MCF 10A (cell line): ENCODE data around the gene UBAC2. TPM values are rescaled to one million over a fixed set of nuclear protein-coding genes. Genes with fewer than 3 reads are reported as not detected.

Experiments used
- BruUV-seq: library from RNA; stranded (reverse); fragments of 400-500 nt; replicated peaks from 2 replicates; lab custom pipeline; 2021; lab: Mats Ljungman, UMichigan
- CTCF ChIA-PET: fragments of 300-600 bp; sonication (Branson Sonifier 250); formaldehyde crosslinking; extraction: SDS; loops from one replicate; lab custom pipeline; 2021; ENCODE audit warnings: antibody characterized with exemption, inconsistent platforms; lab: Yijun Ruan, JAX
- POLR2A ChIA-PET: fragments of 300-600, 350-650 bp; sonication (Branson Sonifier 250); formaldehyde crosslinking; extraction: SDS; loops from one replicate; lab custom pipeline; 2020; ENCODE audit warnings: antibody characterized with exemption, inconsistent platforms; lab: Yijun Ruan, JAX
- DNase-seq: peaks from one replicate; pipeline ENCODE4 v3.0.0-alpha.2; 2018; ENCODE audit not compliant: unreplicated experiment
- H3K27ac Mint-ChIP-seq: one replicate; pipeline ENCODE4 v1.8.0; 2022; ENCODE audit warnings: mild to moderate bottlenecking, low read depth, mixed read lengths; ENCODE audit not compliant: unreplicated experiment
- H3K27me3 Mint-ChIP-seq: one replicate; pipeline ENCODE4 v1.8.0; 2022; ENCODE audit warnings: mixed read lengths; ENCODE audit not compliant: insufficient read depth, unreplicated experiment
- H3K36me3 Mint-ChIP-seq: one replicate; pipeline ENCODE4 v1.8.0; 2022; ENCODE audit warnings: mild to moderate bottlenecking, moderate library complexity, mixed read lengths; ENCODE audit not compliant: insufficient read depth, unreplicated experiment
- H3K4me1 Mint-ChIP-seq: one replicate; pipeline ENCODE4 v1.8.0; 2022; ENCODE audit warnings: mixed read lengths; ENCODE audit not compliant: insufficient read depth, unreplicated experiment
- H3K4me3 Mint-ChIP-seq: one replicate; pipeline ENCODE4 v1.8.0; 2022; ENCODE audit warnings: mild to moderate bottlenecking, moderate library complexity, mixed read lengths; ENCODE audit not compliant: unreplicated experiment
- H3K9me3 Mint-ChIP-seq: one replicate; pipeline ENCODE4 v1.8.0; 2022; ENCODE audit warnings: mixed read lengths; ENCODE audit not compliant: unreplicated experiment
- intact Hi-C: fragments of 100-400 bp; cut with micrococcal nuclease; formaldehyde crosslinking; loops from 2 replicates; pipeline ENCODE4 v1.14.1; 2022
- total RNA-seq: library from RNA; stranded (reverse); gene quantifications from 2 replicates; pipeline ENCODE4 v1.2.3, GENCODE V29; 2022
- TF ChIP-seq, protein P1 (sequence below): fragments of 200-600 bp; IDR thresholded peaks from one replicate; pipeline ENCODE4 v1.8.0; 2022; ENCODE audit warnings: antibody characterized with exemption, mild to moderate bottlenecking; ENCODE audit not compliant: unreplicated experiment

Gene UBAC2
- total RNA-seq, 1 experiment from 2014 or later: 74.7 TPM

DNA sequence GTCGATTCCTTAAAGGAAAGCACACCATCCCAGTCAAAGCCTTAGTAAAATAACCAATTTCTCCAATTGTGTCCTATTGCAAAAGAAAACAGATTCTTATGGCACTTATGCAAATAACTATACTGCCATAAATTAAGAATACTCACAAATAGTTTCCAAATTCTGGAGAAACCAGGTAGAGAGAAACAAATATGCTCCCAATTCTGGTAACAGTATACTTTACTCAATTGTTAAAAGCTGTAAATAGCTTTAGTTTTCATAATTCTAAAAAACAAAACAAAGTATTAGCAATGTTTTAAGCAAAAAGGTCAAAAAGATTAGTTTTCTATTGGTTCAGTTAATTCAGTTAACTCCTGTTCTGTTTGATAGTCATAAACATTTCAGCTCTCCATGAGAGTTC is 18.2 kb upstream of the UBAC2 start:
- intact Hi-C loops: no loop called here
- ChIA-PET CTCF (interaction anchor here (0.7 to 1.1 kb wide), 3 partner anchors 84 to 254 kb away, joined by 3 to 4 read pairs (median 4); no protein-coding TSS in a partner anchor), POLR2A (interaction anchor here (0.6 to 8.2 kb wide), 2 partner anchors 18 to 268 kb away, joined by 3 to 61 read pairs; partner anchors contain the start of gene UBAC2)
- H3K27ac Mint-ChIP-seq: no peak overlapping the region
- H3K4me3 Mint-ChIP-seq: no peak overlapping the region
- TF ChIP-seq, protein P1, sequence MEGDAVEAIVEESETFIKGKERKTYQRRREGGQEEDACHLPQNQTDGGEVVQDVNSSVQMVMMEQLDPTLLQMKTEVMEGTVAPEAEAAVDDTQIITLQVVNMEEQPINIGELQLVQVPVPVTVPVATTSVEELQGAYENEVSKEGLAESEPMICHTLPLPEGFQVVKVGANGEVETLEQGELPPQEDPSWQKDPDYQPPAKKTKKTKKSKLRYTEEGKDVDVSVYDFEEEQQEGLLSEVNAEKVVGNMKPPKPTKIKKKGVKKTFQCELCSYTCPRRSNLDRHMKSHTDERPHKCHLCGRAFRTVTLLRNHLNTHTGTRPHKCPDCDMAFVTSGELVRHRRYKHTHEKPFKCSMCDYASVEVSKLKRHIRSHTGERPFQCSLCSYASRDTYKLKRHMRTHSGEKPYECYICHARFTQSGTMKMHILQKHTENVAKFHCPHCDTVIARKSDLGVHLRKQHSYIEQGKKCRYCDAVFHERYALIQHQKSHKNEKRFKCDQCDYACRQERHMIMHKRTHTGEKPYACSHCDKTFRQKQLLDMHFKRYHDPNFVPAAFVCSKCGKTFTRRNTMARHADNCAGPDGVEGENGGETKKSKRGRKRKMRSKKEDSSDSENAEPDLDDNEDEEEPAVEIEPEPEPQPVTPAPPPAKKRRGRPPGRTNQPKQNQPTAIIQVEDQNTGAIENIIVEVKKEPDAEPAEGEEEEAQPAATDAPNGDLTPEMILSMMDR: no peak
- DNase-seq: no peak
- no peaks in the 10 kb centered on the region for H3K9me3 Mint-ChIP-seq
- no TSS peak for BruUV-seq
- peaks cover 6% of the 10 kb centered on the region for H3K4me1 Mint-ChIP-seq
- H3K36me3 Mint-ChIP-seq: no peaks in the 10 kb centered on the region
- H3K27me3 Mint-ChIP-seq: no peaks in the 10 kb centered on the region

DNA sequence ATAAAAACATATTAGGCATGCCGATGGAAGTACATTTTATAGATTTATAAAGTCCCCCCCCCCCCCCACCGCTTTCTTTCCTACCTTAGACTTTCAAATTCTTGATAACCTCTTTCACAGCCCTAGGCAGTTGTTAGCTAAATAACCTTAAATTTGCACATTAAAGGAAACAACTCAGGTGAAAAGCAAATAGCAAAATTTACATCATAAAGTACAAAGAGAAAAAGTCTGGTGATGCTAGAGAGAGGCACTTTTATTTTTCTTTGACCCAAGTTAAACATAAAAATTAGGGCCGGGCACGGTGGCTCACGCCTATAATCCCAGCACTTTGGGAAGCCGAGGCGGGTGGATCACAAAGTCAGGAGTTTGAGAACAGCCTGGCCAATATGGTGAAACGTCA is 15.0 kb upstream of the UBAC2 start:
- Mint-ChIP-seq H3K4me3 (no peak overlapping the region), H3K27me3 (no peaks in the 10 kb centered on the region), H3K27ac (no peak overlapping the region), H3K4me1 (peaks cover 4% of the 10 kb centered on the region), H3K36me3 (peaks cover 5% of the 10 kb centered on the region), H3K9me3 (no peaks in the 10 kb centered on the region)
- intact Hi-C loops: no loop called here
- DNase-seq: no peak
- ChIA-PET POLR2A (interaction anchor here (0.6 to 8.2 kb wide), 4 partner anchors 11 to 1176 kb away, joined by 3 to 61 read pairs (median 3); partner anchors contain the start of gene UBAC2), CTCF (interaction anchor here (0.6 to 9.9 kb wide), 8 partner anchors 11 to 346 kb away, joined by 3 to 87 read pairs (median 5); no protein-coding TSS in a partner anchor)
- no TSS peak for BruUV-seq
- TF ChIP-seq, protein P1: no peak

DNA sequence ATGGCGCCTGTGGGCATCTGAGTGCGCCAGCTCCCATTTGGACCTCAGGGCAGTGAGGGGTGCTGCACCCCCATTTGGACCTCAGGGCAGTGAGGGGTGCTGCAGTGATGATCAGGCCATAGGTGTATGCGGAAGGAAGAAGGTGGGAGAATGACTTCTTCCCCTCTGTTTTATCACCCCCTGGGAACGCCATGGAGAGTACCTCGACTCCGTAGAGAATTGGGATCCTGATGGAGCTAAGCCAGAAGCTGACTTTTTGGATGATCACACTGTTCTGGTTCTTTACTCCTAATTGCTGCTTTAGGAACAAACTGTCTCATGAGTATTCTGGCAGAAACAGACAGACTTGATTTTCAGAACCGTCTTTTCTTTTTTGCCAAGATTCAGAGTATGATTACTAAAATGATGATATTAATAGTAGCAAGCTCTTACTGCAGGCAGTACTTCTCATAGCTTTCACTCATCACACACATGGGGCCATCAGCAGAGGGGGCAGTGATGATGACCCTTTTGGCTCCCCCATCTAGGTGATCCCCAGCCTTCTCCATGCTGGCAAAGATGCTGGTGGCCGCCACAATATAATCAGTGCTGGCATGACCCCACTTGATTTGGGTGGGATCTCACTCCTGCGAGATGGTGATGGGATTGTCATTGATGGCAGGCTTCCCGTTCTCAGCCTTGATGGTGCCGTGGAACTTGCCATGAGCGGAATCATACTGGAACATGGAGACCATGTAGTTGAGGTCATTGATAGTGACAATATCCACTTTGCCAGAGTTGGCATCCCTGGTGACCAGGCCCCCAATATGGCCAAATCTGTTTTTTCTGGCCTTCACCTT is 10.3 kb upstream of the UBAC2 start:
- DNase-seq: no peak
- H3K4me1 Mint-ChIP-seq: peaks cover 5% of the 10 kb centered on the region
- POLR2A ChIA-PET: no interaction called here
- no peak overlapping the region for H3K4me3 Mint-ChIP-seq
- TF ChIP-seq, protein P1: no peak
- no peaks in the 10 kb centered on the region for H3K9me3 Mint-ChIP-seq
- no peak overlapping the region for H3K27ac Mint-ChIP-seq
- intact Hi-C loops: no loop called here
- BruUV-seq: no TSS peak
- CTCF ChIA-PET: interaction anchor here (0.6 to 9.9 kb wide), 3 partner anchors 10 to 25 kb away, joined by 3 to 87 read pairs (median 3); partner anchors contain the start of gene UBAC2
- H3K27me3 Mint-ChIP-seq: no peaks in the 10 kb centered on the region
- H3K36me3 Mint-ChIP-seq: peaks cover 5% of the 10 kb centered on the region

DNA sequence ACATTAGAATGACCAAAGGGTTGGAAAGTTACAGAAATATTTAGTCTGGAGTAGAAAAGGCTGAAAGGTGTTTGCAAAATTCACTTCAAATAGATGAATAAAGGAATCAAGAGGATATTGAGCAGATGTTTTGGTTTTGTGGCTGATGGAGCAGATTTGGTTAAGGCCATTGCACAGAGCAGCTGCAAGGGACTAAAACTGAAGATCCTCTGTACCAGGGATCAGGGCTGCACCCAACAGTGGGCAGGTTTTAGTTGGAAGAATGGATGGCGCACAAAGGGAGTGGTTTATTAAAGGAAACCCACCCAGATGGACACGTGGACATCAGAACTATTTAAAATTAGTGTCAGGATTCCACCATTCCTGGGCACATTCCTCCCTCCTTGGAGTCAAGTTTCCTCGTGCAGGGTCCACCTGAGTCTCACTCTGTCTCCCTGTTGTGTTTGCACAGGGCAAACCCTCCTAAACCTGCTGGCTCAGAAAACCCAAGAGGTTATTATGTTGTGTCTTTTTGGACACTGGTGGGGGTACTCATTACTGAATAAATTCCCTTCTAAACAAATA is 9.2 kb upstream of the UBAC2 start:
- H3K27me3 Mint-ChIP-seq: no peaks in the 10 kb centered on the region

More for the DNA sequence above, 9.2 kb upstream of the UBAC2 start:
- Mint-ChIP-seq H3K36me3 (peaks cover 5% of the 10 kb centered on the region), H3K4me1 (peaks cover 6% of the 10 kb centered on the region), H3K4me3 (no peak overlapping the region), H3K27ac (no peak overlapping the region), H3K9me3 (no peaks in the 10 kb centered on the region)
- BruUV-seq: no TSS peak
- ChIA-PET POLR2A (interaction anchor here (1.8 kb wide), 1 partner anchor 10 kb away, joined by 15 read pairs; the partner anchor contains the start of gene UBAC2), CTCF (interaction anchor here (0.8 to 9.9 kb wide), 2 partner anchors 17 to 78 kb away, joined by 3 to 87 read pairs; no protein-coding TSS in a partner anchor)
- intact Hi-C loops: no loop called here
- TF ChIP-seq, protein P1: no peak
- DNase-seq: no peak
